Sigmoid colon (tissue), 4 donors: ENCODE results near the gene POLR3H.

Source experiments
- CTCF ChIP-seq, 4 experiments: fragments of 450-650 bp in 3 of 4; fragments of 200-600 bp in 1 of 4; IDR thresholded peaks; one replicate each; pipeline ENCODE4 v1.5.1; 2016 to 2019; ENCODE audit warnings: antibody characterized with exemption in 4 of 4, mild to moderate bottlenecking in 3 of 4, moderate library complexity in 2 of 4
- EP300 ChIP-seq, 4 donors: sonication (generic); formaldehyde crosslinking; IDR thresholded peaks; one replicate each; pipeline ENCODE4 v1.6.1; 2017; ENCODE audit warnings: antibody characterized with exemption in 4 of 4
- POLR2A ChIP-seq, 2 donors: fragments of 450-650 bp; IDR thresholded peaks; one replicate each; pipeline ENCODE4 v1.6.1; 2016; ENCODE audit warnings: antibody characterized with exemption in 2 of 2, mild to moderate bottlenecking in 2 of 2, moderate library complexity in 2 of 2
- POLR2AphosphoS5 ChIP-seq, 4 donors: sonication (generic); formaldehyde crosslinking; IDR thresholded peaks; one replicate each; pipeline ENCODE4 v1.6.1; 2017; ENCODE audit warnings: antibody characterized with exemption in 4 of 4

GRCh38 chr22:41538583-41538982 is 5.7 kb downstream of the POLR3H start:
- no peak for TF ChIP-seq CTCF (IDR thresholded peaks at IDR 0.05)
- TF ChIP-seq POLR2A (IDR thresholded peaks at IDR 0.05) = no peak
- peak in 2 of 4 donors; percentile 8 to 24 for TF ChIP-seq POLR2AphosphoS5 (IDR thresholded peaks at IDR 0.05)
- no peak for TF ChIP-seq EP300 (IDR thresholded peaks at IDR 0.05)
